ENCODE measurements around the gene SLC10A3. TPM values are rescaled to one million over a fixed set of nuclear protein-coding genes. Genes with fewer than 3 reads are reported as not detected.

Gene SLC10A3
- total and polyA plus RNA-seq, 8 donors = 13.3 to 26.8 (median 18.6) TPM

- Histone ChIP-seq H3K9me3 (no peaks in the 10 kb centered on the region), H3K4me1 (no peaks in the 10 kb centered on the region), H3K27me3 (no peaks in the 10 kb centered on the region), H3K36me3 (peaks cover 0 to 25% of the 10 kb centered on the region in 2 donors), H3K4me3 (no peak overlapping the region), H3K27ac (no peak overlapping the region)
- intact Hi-C loops (cut with DNase I) = no loop called here
- no peak for TF ChIP-seq CTCF (IDR thresholded peaks at IDR 0.05)
- no peak for DNase-seq
- ATAC-seq = no peak
Measured at GRCh38 chrX:154460326-154460725, 30.1 kb downstream of the SLC10A3 start.

GRCh38 chrX:154459832-154460231 lies 30.6 kb downstream of the SLC10A3 start:
- intact Hi-C loops (cut with DNase I) = no loop called here
- no peak for ATAC-seq
- no peak for TF ChIP-seq CTCF (IDR thresholded peaks at IDR 0.05)
- H3K36me3 ChIP-seq = peaks cover 0 to 20% of the 10 kb centered on the region in 2 donors
- H3K27me3 ChIP-seq = no peaks in the 10 kb centered on the region
- DNase-seq = no peak
- no peak overlapping the region for H3K27ac ChIP-seq
- no peaks in the 10 kb centered on the region for H3K4me1 ChIP-seq
- no peaks in the 10 kb centered on the region for H3K9me3 ChIP-seq
- H3K4me3 ChIP-seq = peak overlapping the region in 1 of 2 donors; percentile 59

GRCh38 chrX:154458954-154459778 lies 31.3 kb downstream of the SLC10A3 start:
- Histone ChIP-seq H3K27ac (no peak overlapping the region), H3K27me3 (no peaks in the 10 kb centered on the region), H3K4me1 (no peaks in the 10 kb centered on the region), H3K9me3 (no peaks in the 10 kb centered on the region), H3K36me3 (peaks cover 0 to 14% of the 10 kb centered on the region in 2 donors), H3K4me3 (peak overlapping the region; percentile 41 to 59)
- DNase-seq (no peak), ATAC-seq (peak; percentile 81)
- intact Hi-C loops (cut with DNase I) = no loop called here
- no peak for TF ChIP-seq CTCF (IDR thresholded peaks at IDR 0.05)

- no peak within 1 kb of the TSS for H3K27ac ChIP-seq
- H3K27me3 ChIP-seq = no peaks in the 10 kb centered on the region
- no peaks in the 10 kb centered on the region for H3K9me3 ChIP-seq
- peaks cover 0 to 14% of the 10 kb centered on the region in 2 donors for H3K36me3 ChIP-seq
- DNase-seq (peak in 3 of 4 donors; percentile 40 to 83 (median 49)), ATAC-seq (peak; percentile 70)
- no peak for TF ChIP-seq CTCF (IDR thresholded peaks at IDR 0.05)
- peak within 1 kb of the TSS; percentile 41 to 59 for H3K4me3 ChIP-seq
- no peaks in the 10 kb centered on the region for H3K4me1 ChIP-seq
- intact Hi-C loops (cut with DNase I) = no loop called here
Measured at GRCh38 chrX:154458116-154458953, 32.1 kb downstream of the SLC10A3 start, which contains the start of gene PLXNA3. Gene PLXNA3, plus strand, starts transcription at chrX:154458281. Its CDS starts 1,903 bp downstream, at chrX:154460184.

All from left lung (tissue), 10 donors.